Liver (tissue), 3 donors: ENCODE measurements around the gene PCDH9.

Source experiments
- CTCF ChIP-seq: fragments of 150-350 bp; IDR thresholded peaks from 2 replicates; pipeline ENCODE4 v1.5.1; 2017; ENCODE audit warnings: improper control_type of control experiment, low read depth, low read length; ENCODE audit not compliant: missing input control
- JUND ChIP-seq, 2 donors: IDR thresholded peaks; 2 replicates each; pipeline ENCODE4 v1.6.1; 2016; ENCODE audit warnings: antibody characterized with exemption in 2 of 2
- RAD21 ChIP-seq, 2 donors: IDR thresholded peaks; 2 replicates each; pipeline ENCODE4 v1.6.1; 2016; ENCODE audit warnings: antibody characterized with exemption in 2 of 2, mild to moderate bottlenecking in 2 of 2
- SP1 ChIP-seq: IDR thresholded peaks from 2 replicates; pipeline ENCODE4 v1.6.1; 2018; ENCODE audit warnings: antibody characterized with exemption, mild to moderate bottlenecking
- donor health status: healthy.
- donor health status: healthy.

GRCh38 chr13:66509175-66509574 is 721.0 kb downstream of the PCDH9 start:
- no peak for TF ChIP-seq CTCF
- no peak for TF ChIP-seq SP1
- no peak for TF ChIP-seq RAD21 (IDR thresholded peaks at IDR 0.05)
- no peak for TF ChIP-seq JUND (IDR thresholded peaks at IDR 0.05)
